HTERT RPE-1 (cell line): Measurements from ENCODE around the gene SNTG2.

Experiments used
- in situ Hi-C: fragments of 300-500 bp; cut with MboI; formaldehyde crosslinking; loops from 4 replicates; pipeline ENCODE4 v1.14.3; 2020; ENCODE audit warnings: low sequenced_read_pairs

The SNTG2 gene

DNA sequence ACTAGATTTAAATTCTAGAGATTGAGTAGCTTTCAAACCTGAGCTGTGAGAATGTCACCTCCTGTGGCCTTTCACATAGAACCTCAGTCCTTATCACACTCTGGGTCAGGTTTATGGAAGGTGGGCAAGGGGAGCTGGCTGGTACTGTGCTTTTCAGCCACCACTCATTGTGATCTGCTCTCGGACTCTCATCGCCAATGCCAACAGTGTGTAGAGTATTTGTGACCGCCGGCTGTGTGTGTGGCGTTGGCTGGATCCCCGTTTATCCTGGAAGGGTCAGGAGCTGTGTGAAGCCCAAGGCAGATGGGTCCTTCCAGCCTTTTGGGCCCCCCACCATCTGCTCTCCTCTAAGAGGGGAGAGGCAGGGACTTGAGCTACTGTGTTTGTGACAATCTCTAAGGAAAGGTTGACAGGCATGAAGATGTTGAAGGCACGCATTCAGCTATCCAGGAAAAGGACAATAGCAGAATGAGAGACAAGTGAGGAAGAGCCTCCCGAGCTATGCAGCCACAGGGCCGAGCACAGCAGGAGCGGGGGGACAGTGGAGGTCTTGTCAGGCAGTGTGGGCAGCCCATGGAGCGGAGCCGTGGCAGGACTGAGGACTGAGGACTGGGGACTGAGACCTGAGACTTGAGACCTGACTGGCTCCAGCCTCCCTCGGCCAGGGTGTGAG, 355.5 kb downstream of the SNTG2 start:
- in situ Hi-C loops: no loop called here

DNA sequence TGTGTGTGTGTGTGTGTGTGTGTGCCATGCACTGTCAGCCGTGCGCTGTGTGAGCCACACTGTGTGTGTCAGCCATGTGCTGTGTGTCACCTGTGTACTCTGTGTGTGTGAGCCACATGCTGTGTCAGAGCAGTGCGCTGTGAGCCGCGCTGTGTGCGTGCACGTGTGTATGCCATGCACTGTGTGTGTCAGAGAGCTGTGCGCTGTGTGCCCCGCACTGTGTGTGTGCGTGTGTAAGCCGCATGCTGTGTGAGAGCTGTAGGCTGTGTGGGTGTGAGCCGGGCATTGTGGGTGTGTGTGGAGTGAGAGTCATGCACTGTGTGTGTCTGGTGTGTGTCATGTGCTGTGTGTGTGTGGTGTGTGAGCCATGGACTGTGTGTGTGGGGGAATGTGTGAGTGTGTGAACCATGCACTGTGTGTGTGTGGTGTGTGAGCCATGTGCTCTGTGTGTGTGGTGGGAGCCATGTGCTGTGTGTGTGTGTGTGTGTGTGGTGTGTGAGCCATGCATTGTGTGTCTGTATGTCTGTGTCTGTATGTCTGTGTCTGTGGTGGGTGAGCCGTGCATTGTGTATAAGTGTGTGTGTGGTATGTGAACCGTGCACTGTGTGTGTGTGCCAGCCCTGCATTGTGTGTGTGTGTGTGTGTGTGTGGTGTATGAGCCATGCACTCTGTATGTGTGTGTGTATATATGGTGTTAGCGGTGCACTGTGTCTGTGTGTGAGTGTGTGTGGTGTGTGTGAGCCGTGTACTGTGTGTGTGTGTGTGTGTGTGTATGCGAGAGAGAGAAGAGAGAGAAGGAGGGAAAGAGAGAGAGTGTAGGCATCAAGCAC, 356.3 kb downstream of the SNTG2 start:
- in situ Hi-C loops: no loop called here

DNA sequence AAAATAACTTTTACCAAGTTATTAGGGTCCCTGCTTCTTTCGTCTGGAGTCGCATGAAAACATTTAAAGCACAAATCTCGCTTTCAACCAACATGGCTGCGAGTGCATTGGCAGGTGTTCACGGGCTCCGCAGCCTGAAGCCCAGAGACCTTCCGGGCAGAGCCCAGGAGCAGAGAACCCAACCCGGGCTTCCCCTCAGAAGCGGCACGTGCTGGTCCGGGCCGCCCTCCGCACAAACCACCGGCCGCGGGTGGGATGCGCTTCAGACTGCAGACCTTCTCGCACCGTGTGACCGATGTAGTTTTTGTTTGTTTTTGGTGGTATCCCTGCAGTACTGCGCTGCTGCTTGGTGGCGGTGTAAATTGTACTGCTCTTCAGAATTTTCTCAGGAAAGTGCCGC, 357.0 kb downstream of the SNTG2 start:
- in situ Hi-C loops: no loop called here

DNA sequence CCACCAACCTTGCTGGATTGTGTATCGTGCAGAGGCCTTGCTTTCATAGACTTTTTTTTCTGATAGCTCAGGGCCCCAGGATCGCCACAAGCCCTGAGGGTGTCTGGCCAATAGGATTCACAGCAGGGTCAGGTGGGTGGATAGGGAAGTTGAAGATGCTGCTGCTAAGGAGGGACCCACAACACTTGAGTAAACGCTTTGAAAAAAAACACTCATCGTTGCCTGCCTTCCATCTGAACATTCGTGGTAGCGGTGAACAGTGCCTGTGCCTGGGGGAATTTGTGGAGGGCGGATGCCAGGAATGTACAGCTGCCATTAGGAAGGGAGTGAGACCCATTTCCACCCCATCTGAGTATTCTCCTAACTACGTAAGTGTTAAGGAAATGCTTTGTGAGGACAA, 358.0 kb downstream of the SNTG2 start:
- in situ Hi-C loops: no loop called here

DNA sequence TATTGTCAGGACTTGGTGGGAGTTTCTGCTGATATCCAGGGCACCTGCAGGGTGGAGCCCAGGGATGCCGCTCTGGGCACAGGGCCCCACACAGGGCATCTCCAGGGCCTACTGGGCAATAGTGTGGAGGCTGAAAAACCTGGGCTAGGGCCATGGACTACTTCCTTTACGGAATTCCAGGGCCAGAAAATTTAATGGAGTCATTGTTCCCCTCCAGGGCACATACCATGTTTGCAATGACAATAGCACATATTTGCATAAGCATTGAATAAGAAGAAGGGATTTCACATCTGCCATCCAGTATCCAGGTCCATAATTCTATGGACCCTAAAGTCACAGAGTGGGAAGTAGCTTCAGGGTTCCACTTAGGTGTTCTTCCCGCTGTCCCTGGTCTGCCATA, 358.9 kb downstream of the SNTG2 start:
- in situ Hi-C loops: no loop called here

DNA sequence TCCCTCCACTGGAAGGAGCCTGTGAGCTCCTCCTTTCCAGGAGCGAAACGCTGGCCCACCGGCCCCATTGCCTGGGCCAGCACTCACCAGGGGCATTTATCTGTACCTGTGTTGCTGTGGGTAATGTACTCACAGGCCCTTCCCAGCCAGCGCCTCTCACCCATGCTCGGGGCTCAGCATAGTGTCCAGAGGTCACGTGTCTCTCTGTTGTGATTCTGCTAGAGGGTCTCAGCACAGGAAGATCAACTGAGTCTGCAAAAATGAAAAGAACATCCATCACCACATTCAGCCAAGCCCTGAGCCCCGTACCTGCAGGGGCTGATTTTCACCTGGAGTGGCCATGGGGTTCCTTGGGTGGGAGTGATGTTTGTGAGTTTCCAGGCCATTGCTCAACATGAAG, 359.6 kb downstream of the SNTG2 start:
- in situ Hi-C loops: no loop called here

DNA sequence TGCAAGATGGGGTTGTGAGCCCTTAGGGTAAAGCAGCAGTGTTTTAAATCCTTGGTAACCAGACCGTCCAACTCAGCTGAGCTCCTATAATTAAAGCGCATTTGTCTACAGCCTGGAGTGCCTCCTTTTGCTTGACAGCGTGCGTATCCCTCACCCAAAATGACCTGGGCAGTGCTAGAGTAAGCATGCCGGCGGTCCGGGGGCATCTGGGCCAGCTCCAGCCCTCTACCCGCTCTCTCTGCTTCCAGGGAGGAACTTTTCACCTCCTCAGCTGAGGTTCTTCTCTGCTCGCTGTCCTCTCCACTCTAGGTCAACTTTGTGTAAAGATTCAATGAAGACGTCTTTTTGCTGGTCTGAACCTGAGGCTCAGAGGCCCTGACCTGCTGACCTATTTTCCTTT, 360.2 kb downstream of the SNTG2 start:
- in situ Hi-C loops: no loop called here

DNA sequence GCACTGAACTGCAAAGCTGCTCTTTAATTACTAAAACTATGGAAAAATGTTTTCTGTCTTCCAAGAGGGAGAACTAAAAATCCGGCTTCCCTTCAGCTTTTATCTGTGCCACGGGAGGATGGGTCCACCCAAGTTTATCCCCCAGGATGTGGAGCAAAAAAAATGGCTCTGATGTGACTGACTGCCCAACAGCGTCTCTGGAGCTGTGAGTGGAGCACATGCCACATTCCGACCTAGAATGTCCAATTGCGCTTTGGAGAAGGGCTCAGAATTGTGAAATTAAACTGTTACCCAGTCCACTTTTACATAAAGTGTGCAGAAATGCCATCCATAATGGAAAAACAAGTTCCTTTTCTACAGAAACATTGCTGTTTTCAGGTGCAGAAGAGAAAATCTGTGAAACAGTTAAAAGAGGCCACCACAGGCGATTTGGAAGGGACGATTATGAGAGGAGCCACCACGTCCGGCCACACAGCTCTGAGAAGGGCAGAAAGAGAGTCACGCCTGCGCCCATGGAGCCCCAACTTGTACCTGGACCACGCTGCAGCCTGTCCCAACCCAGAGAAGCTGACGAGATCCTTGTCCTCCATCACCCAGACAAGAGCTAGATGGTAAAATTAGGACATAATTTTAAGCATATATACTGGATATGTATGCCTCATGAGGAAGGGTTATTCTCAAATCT, 362.7 kb downstream of the SNTG2 start:
- in situ Hi-C loops: no loop called here

DNA sequence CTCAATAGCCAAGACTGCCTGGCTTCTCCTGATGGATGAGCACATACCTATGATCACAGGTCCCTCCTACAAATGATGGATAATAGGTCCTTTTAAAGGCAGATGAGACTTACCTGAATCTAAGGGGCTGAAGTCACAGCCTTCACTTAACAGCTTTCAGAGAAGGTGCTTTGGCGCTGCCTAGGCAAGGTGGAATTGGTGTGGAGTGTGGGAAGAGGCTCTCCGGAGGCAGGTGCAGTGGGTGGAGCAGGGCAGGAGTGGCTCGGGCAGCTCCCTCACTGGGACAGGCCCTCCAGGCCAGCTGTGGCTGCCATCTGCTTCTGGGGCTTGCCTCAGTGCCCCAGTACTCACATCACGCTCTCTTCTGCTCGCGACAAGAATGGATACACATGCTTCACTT, 363.6 kb downstream of the SNTG2 start:
- in situ Hi-C loops: no loop called here

DNA sequence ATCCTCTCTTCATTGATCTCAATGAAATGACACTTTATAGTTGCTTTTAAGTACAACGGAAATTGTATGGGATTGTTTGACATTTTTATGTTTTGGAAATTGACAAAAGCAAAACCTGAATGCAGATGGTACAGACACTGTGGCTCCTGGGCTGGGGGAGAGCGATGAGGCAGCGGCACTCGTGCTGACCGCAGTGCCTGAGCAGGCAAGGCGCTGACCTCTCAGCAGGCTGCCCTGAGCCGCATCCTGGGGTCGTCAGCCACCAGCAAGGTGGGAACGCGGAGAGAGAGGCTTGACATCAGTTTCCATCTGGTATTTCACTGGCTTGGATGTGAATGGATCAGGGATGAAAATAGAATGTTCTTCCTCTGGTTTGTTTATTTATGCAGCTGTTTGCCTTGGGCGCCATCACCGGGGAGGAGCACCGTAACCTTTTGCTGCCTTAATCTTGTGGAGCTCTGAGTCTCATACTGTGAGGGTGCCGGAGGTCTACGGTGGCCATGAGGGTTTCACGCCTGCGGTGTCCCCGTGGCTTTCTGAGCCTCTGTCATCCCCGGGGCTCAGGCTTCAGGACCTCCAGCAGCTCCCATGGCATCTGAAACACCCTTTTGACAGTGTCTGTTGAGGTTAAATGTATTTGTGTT, 367.8 kb downstream of the SNTG2 start:
- in situ Hi-C loops: no loop called here

DNA sequence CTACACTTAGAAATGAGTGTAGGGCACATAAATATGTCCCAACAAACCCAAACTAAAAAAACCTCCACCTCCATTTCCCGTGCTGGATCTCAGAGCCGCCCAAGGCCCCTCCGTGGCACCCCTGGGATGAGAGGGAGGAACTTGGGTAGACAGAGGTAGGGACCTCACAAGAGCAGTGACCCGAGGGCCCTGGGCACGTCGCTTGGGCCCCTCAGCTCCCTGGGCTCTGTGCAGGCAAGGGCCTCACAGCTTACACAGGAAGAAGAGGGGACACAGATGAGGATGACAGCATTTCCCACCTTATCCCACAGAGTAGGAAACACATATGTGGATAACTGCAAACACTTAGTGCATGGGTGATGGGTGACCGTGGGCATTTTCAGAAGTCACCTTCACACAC, 368.7 kb downstream of the SNTG2 start:
- in situ Hi-C loops: no loop called here

DNA sequence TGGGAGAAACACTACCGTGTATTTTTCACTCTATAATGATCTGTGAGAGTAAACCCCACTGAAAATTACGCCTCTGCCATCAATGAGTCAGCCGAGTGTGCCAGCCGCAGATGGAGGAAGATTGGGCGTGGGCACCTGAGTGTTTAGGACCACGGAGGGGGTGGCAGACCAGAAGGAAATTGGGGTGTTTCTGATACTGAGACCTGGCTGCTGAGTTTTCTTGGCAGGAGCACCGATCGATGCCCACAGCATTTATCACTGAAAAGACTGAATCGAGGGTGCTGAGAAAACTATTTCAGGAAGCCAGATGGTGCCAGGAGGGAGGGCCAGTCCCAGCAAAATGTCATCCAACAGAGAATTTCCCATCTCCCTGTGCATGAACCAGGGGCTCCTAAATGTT, 370.7 kb downstream of the SNTG2 start:
- in situ Hi-C loops: no loop called here

DNA sequence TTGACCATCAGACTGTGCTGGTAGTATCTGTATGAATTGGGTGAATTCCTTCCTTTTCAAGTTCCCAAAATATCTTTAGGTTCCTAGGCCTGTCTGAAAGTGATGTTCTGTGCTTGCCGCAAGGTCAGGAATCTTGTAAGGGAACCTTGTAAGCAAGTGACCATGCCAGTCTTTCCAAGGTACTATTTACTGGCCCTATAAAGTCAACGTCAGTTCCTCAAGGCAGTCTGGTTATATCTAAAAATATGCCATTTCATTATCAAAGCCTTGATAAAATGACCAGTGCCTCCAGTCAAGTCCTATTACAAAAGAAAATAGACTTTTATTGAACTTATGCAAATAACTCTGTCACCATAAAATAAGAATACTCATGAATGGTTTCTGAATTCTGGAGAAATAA, 374.2 kb downstream of the SNTG2 start:
- in situ Hi-C loops: no loop called here

DNA sequence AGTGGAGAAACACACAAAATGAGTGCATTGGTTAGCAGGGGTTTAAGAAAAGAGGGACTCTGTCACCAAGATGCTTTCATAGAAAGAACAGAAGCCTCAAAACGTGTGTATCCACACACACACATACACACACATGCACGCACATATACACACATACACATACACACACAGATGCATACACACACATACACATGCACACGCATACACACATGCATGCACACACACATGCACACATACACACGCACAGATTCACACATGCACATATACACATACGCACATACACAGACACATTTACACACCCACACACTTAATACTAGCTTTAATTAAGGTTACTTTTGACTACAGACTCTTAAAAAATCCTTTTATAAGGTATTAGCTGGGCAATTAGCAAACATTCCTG, 378.0 kb downstream of the SNTG2 start:
- in situ Hi-C loops: no loop called here

DNA sequence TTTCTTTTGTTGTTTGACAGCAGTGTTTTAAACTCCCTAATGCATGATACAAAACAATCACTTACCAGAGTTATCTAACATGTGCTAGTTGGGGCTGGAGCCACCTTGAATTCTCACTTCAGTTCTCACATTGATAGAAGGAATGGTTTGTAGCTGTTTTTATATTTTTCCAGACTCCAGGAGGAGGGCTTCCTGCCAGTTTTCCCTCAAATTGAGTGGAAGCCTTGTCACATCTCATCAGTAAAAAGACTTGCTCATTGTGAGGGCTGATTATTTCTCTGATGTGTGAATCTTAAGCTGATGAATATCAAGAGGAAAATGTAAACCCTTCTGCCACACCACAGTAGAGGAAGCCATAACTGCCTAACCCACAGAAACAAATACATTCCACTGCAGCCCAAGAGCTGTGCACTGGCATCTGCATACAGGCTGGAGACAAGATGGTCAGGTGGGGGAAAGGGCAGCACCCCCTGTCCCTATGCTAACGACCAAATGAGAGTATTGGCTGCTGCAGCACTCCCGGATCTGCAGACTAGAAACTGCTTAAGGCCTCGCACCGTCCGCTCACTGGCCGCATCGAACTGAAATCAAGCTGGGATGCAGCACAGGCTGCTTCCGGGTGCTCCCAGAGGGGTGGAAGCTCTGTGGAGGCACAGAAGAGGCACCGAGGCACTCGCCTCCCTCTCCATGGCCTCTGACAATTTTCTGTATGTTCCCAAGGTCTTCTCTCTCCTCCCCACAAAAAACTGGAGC, 388.9 kb downstream of the SNTG2 start:
- in situ Hi-C loops: no loop called here

DNA sequence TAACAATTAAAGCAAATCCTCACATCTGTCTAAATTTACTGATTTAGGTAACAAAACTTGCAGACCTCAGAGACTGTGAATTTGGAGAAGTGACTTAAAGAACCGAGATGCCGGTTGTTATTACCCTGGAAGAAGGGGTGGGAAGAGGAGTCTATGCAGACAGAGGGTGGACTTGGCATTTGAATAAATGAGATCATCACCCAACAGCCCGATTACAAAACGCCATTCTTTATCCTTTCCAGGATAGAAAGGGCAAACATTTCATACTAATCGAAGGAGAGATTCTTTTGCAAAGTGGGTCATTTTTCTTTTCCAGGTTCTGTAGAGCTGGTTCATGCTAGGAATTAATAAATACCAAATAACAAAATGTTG, 389.5 kb downstream of the SNTG2 start:
- in situ Hi-C loops: no loop called here

DNA sequence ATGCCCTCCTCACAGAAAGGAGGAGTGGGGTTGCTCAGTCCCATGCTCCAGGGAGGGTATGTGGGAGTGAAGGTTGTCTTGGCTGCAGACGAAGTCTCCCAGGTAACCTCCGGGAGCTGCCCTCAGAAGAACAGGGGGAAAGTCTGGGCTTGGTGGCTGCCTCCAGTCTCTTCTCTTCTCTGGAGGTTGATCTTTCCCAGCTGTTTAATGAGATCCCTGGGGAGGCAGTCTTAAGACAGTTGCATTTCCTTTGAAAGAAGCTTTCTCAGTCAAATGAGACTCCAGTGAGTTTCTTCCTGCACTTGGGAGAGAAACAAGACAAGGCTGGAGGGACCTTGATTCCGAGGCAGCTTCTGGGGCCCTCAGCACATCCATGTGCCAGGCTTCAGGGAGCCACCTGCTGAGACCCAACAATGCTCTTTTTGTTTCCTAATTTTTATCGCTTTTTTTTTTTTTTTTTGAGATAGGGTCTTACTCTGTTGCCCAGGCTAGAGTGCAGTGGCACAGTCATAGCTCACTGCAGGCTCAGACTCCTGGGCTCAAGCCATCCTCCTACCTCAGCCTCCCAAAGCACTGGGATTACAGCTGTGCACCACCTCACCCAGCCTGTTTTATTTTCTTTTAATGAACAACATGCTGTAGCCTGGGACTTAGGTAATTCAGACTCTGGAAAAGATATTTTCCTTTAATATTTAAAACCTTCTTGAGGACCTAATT, 390.9 kb downstream of the SNTG2 start:
- in situ Hi-C loops: no loop called here

DNA sequence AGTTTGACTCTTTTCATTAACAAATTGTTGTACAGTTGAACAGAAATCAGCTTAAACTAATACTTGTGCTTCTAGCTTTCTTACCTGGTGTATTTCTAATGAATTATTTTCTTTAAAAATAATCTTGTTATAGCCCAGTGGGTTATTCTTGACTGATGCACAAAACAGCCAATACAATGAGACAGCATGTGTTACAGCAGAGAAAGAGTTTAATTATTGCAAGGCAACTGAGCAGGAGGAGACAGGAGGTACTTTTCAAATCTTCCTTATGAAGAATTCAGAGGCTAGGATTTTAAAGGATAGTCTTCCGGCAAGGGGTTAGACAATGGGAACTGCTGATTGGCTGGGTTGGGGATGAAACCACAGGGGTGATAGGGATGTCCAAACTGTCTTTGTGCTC, 398.1 kb downstream of the SNTG2 start:
- in situ Hi-C loops: no loop called here

DNA sequence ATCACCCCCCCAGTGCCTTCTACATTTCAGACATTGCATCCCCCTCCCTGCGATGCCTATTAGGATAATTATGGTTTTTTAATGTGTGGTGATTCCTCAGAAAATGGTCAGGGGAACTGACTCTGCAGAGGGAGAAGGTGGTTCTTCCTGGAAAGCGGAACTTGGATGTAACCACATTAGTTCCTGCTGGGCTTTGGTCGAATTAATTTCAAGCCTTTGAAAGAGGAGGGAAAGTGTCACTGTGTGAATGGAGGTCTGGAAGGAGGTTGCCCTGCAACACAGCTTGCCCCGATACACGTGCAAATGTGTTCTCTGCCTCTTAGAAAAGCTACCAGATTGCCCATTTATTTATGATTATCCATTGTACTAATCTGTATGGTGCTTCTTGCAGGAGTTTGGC, 399.5 kb downstream of the SNTG2 start:
- in situ Hi-C loops: no loop called here

DNA sequence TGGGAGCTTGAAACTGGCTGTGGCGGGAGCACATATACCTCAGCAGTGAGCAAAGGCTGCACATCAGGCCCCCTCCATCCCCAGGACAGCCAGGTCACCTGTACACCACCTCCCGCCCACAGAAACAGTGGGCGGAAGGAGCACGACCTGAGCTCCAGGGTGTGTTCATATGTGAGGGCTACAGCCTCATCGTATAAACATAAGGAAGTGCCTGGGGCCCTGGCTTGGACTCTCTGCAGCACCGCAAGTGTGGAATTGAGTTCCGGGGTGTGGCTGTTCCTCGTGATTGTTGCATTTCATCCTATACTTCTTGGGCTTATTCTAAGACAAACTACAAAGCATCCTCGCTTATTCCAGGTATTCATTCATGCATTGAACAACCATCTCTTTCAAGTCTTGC, 402.5 kb downstream of the SNTG2 start:
- in situ Hi-C loops: no loop called here
